Measurements from ENCODE around the gene ARID2. TPM values are rescaled to one million over a fixed set of nuclear protein-coding genes. Genes with fewer than 3 reads are reported as not detected.

ARID2 gene
- polyA plus RNA-seq, 3 donors from 2014 or later = 3.8 to 14.8 (median 4.3) TPM

DNA sequence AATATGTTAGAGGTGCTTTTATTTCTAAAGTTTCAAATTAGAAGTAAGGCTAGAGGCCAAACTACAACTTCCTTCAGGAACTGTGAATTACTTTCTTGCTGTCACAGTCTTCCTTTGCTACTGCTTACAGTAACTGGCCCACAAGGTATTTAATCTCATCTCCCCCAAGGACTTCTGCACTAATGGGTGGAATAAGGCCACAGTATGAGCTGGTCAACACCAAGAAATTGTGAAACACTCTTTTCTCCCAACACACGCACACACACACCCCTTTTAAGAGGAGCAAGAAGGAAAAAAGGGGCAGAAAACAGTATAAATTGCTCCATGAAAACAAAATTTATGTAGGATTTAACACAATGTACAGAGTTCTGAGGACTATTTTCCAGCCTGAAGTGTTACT is 215.3 kb downstream of the ARID2 start:
- H3K4me3 Mint-ChIP-seq = no peak overlapping the region
- peaks cover 0 to 1% (median 0%) of the 10 kb centered on the region in 3 donors for H3K27me3 Mint-ChIP-seq (ENCODE audit: low read depth in 3 of 3)
- H3K36me3 Mint-ChIP-seq = peaks cover 23 to 54% (median 41%) of the 10 kb centered on the region in 3 donors
- H3K9me3 Mint-ChIP-seq = no peaks in the 10 kb centered on the region
- no peak for DNase-seq
- H3K4me1 Mint-ChIP-seq = peaks cover 9 to 42% of the 10 kb centered on the region in 2 donors
- peak overlapping the region in 4 of 6 donors; percentile 3 to 47 (median 18) for H3K27ac Mint-ChIP-seq

DNA sequence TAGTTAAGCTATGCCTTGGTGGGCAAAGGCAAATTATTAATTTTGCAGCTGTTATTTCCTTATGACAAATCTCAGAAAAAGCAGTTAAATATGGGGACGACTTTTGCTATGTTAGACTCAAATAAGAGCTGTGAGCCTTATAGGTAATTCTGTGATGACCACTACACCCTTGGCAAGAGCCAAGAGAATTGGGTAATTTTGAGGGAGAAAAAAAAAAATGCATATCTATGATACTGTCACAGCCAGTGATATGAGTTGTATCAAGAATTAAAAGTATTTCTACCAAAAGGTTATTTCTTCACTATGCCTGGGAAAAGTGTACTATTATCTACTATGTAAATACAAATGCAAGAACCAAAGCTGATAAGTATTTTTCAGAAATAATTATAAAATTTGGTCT is 216.9 kb downstream of the ARID2 start:
- Mint-ChIP-seq H3K4me3 (no peak overlapping the region), H3K36me3 (peaks cover 21 to 48% (median 39%) of the 10 kb centered on the region in 3 donors), H3K4me1 (peaks cover 8 to 35% of the 10 kb centered on the region in 2 donors), H3K27me3 (ENCODE audit: low read depth in 3 of 3) (peaks cover 0 to 2% (median under 1%) of the 10 kb centered on the region in 3 donors), H3K27ac (peak overlapping the region in 2 of 6 donors; percentile 2 to 16), H3K9me3 (no peaks in the 10 kb centered on the region)
- DNase-seq = no peak

DNA sequence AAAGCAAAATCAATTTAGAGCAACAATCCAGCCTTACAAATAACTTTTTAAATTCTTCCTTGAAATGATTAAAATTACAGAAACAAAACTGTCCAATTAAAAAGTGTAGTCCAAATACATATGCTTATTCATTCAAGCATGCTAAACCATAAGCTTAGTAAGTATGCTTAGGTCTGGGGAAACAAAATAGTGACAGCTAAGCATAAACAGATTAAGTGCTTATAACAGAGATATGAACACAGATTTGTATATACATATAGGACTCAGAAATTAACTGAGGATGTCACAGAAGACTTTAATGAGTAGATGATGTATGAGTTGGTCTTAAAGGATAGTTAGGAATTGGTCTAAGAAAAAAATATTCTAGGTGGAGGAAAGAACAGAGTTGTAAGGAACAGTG is 219.0 kb downstream of the ARID2 start:
- H3K9me3 Mint-ChIP-seq = no peaks in the 10 kb centered on the region
- DNase-seq = no peak
- no peak overlapping the region for H3K4me3 Mint-ChIP-seq
- peak overlapping the region in 1 of 6 donors; percentile 8 for H3K27ac Mint-ChIP-seq
- H3K4me1 Mint-ChIP-seq = peaks cover 7 to 23% of the 10 kb centered on the region in 2 donors
- H3K36me3 Mint-ChIP-seq = peaks cover 9 to 38% (median 28%) of the 10 kb centered on the region in 3 donors
- peaks cover 0 to 2% (median 0%) of the 10 kb centered on the region in 3 donors for H3K27me3 Mint-ChIP-seq (ENCODE audit: low read depth in 3 of 3)
